Lower leg skin (tissue), 3 donors: Measurements from ENCODE around the gene TMX3.

Experiments
- CTCF ChIP-seq, 3 donors: fragments of 450-650 bp; IDR thresholded peaks; one replicate each; pipeline ENCODE4 v1.5.1; 2016; ENCODE audit warnings: antibody characterized with exemption in 3 of 3, mild to moderate bottlenecking in 3 of 3, moderate library complexity in 2 of 3
- POLR2A ChIP-seq, 2 donors: fragments of 450-650 bp; IDR thresholded peaks; one replicate each; pipeline ENCODE4 v1.6.1; 2016 to 2017; ENCODE audit warnings: antibody characterized with exemption in 2 of 2, mild to moderate bottlenecking in 1 of 2, moderate library complexity in 1 of 2

GRCh38 chr18:68759308-68759707 is 44.4 kb upstream of the TMX3 start:
- no peak for TF ChIP-seq CTCF (IDR thresholded peaks at IDR 0.05)
- TF ChIP-seq POLR2A (IDR thresholded peaks at IDR 0.05): no peak
